Upper lobe of right lung (tissue), 1 donor: ENCODE measurements around the gene LRRC36. TPM values are rescaled to one million over a fixed set of nuclear protein-coding genes. Genes with fewer than 3 reads are reported as not detected.
A peak's percentile ranks its signal among the peaks of the same experiment; 100 is the strongest.

ENCODE experiments used
- ATAC-seq: fragments of 200-7000 bp; cut with Tn5 transposase; one replicate; pipeline ENCODE4 v1.9.1; 2020; ENCODE audit warnings: mild to moderate bottlenecking, moderate library complexity
- DNase-seq: peaks from one replicate; pipeline ENCODE4 v3.0.0-alpha.2; 2020
- H3K27ac ChIP-seq: fragments of 200-600 bp; one replicate; pipeline ENCODE4 v1.8.0; 2022
- H3K27me3 ChIP-seq: fragments of 200-600 bp; one replicate; pipeline ENCODE4 v1.8.0; 2022; ENCODE audit warnings: mild to moderate bottlenecking
- H3K36me3 ChIP-seq: fragments of 200-600 bp; one replicate; pipeline ENCODE4 v1.8.0; 2022
- H3K4me1 ChIP-seq: fragments of 200-600 bp; one replicate; pipeline ENCODE4 v1.8.0; 2022
- H3K4me3 ChIP-seq: fragments of 200-600 bp; one replicate; pipeline ENCODE4 v1.8.0; 2022; ENCODE audit warnings: mild to moderate bottlenecking
- H3K9me3 ChIP-seq: fragments of 200-600 bp; one replicate; pipeline ENCODE4 v1.8.0; 2022
- CTCF ChIP-seq: fragments of 200-600 bp; IDR thresholded peaks from one replicate; pipeline ENCODE4 v1.8.0; 2022; ENCODE audit warnings: antibody characterized with exemption
- intact Hi-C: fragments of 100-400 bp; cut with DNase I; formaldehyde crosslinking; loops from one replicate; pipeline ENCODE4 v1.11.0; 2022
- total RNA-seq: library from RNA; stranded (reverse); fragmentation: NEBNext Ultra II Directional; extraction: Animal tissue kit (Norgen Biotek cat#: 25700); gene quantifications from one replicate; pipeline ENCODE4 v1.2.1, GENCODE V29; 2021
- donor health status: DM: no; HTN: yes; CAD: no; lungs with severe emphysema.

The LRRC36 gene
- total RNA-seq, 1 donor from 2014 or later, result 27.4 TPM

- peaks cover 11% of the 10 kb centered on the region for H3K4me1 ChIP-seq
- intact Hi-C loops, result no loop called here
- no peak overlapping the region for H3K27ac ChIP-seq
- no peak overlapping the region for H3K4me3 ChIP-seq
- no peaks in the 10 kb centered on the region for H3K9me3 ChIP-seq
- H3K27me3 ChIP-seq, result peaks cover 6% of the 10 kb centered on the region
- no peak for TF ChIP-seq CTCF
- no peaks in the 10 kb centered on the region for H3K36me3 ChIP-seq
- no peak for ATAC-seq
- no peak for DNase-seq
Observed at GRCh38 chr16:67425061-67425460, 98.4 kb downstream of the LRRC36 start.

- DNase-seq (no peak), ATAC-seq (no peak)
- peaks cover 6% of the 10 kb centered on the region for H3K27me3 ChIP-seq
- no peaks in the 10 kb centered on the region for H3K36me3 ChIP-seq
- intact Hi-C loops, result no loop called here
- no peak for TF ChIP-seq CTCF
- no peaks in the 10 kb centered on the region for H3K9me3 ChIP-seq
- no peak overlapping the region for H3K4me3 ChIP-seq
- no peak overlapping the region for H3K27ac ChIP-seq
- peaks cover 15% of the 10 kb centered on the region for H3K4me1 ChIP-seq
Observed at GRCh38 chr16:67425580-67425979, 99.0 kb downstream of the LRRC36 start.

GRCh38 chr16:67426022-67426421, 99.4 kb downstream of the LRRC36 start:
- no peak for DNase-seq
- no peaks in the 10 kb centered on the region for H3K9me3 ChIP-seq
- ATAC-seq, result no peak
- peaks cover 6% of the 10 kb centered on the region for H3K27me3 ChIP-seq
- TF ChIP-seq CTCF, result no peak
- no peak overlapping the region for H3K4me3 ChIP-seq
- H3K4me1 ChIP-seq, result peaks cover 19% of the 10 kb centered on the region
- no peaks in the 10 kb centered on the region for H3K36me3 ChIP-seq
- intact Hi-C loops, result no loop called here
- H3K27ac ChIP-seq, result no peak overlapping the region

GRCh38 chr16:67426950-67427349, 100.3 kb downstream of the LRRC36 start:
- DNase-seq, result no peak
- no peak for TF ChIP-seq CTCF
- H3K27me3 ChIP-seq, result peaks cover 6% of the 10 kb centered on the region
- peaks cover 25% of the 10 kb centered on the region for H3K4me1 ChIP-seq
- H3K9me3 ChIP-seq, result no peaks in the 10 kb centered on the region
- intact Hi-C loops, result no loop called here
- no peak for ATAC-seq
- no peak overlapping the region for H3K4me3 ChIP-seq
- H3K36me3 ChIP-seq, result no peaks in the 10 kb centered on the region
- H3K27ac ChIP-seq, result no peak overlapping the region

- ATAC-seq (peak; percentile 77), DNase-seq (peak; percentile 85)
- no peak overlapping the region for H3K27ac ChIP-seq
- H3K4me3 ChIP-seq, result no peak overlapping the region
- intact Hi-C loops, result no loop called here
- TF ChIP-seq CTCF, result peak; percentile 90
- no peaks in the 10 kb centered on the region for H3K9me3 ChIP-seq
- H3K36me3 ChIP-seq, result no peaks in the 10 kb centered on the region
- peaks cover 29% of the 10 kb centered on the region for H3K4me1 ChIP-seq
- peaks cover 6% of the 10 kb centered on the region for H3K27me3 ChIP-seq
Observed at GRCh38 chr16:67428146-67428731, 101.6 kb downstream of the LRRC36 start.
